Effector CD4-positive, alpha-beta T cell (primary cell): ENCODE results near the gene LNX1.
"Not testable (repeated sequence)": the region's sequence is repeated elsewhere in the genome, so short reads cannot be mapped to it uniquely, and the experiment has no call there.

Experiments used
- DNase-seq: peaks from one replicate; pipeline ENCODE4 v3.0.0-alpha.2; 2020

The LNX1 gene

DNA sequence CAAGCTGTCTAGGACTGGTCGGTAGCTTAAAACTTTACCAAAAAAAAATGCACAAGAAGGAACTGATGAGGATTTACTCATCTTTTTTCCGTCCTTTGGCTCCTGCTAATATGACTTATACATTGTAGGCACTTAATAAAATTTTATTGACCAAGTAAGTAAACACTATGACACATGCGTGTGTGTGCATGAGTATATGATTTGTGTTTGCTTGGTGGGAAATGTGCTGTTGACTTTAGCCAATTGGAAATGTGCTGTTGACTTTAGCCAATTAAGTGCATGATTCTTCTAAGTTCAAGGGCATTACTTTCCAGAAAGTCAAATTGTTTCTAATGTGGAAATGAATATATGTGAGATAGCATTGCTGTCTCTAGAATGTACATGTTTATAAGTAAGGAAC is 135.5 kb downstream of the LNX1 start:
- no peak for DNase-seq

DNA sequence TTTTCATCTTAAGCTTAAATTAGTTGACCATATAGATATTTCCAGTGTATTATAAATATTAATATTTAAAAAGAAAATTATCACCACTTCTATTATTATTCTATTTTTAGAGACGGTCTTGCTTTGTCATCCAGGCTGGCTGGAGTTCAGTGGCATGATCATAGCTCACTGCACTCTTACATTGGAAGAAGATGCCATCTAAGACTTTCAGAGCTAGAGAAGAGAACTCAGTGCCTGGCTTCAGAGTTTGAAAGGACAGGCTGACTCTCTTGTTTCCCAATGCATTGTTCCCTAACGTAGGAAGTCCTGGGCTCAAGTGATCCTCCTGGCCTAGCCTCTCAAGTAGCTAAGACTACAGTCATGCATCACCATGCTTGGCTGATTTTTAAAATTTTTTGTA is 137.9 kb downstream of the LNX1 start:
- no peak for DNase-seq

DNA sequence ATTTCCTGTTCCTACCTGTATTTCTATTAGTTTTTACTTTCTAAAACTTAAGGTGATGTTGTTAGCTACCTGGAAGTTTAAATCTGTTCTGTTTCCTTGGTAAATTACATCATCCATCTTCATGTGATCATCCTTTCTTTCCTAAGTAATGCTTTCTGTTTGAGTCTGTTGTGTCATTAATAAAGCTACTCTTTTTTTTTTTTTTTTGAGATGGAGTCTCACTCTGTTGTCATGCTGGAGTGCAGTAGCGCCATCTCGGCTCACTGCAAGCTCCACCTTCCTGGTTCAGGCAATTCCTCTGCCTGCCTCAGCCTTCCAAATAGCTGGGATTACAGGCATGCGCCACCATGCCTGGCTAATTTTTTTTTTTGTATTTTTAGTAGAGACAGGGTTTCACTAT is 140.5 kb downstream of the LNX1 start:
- no peak for DNase-seq

DNA sequence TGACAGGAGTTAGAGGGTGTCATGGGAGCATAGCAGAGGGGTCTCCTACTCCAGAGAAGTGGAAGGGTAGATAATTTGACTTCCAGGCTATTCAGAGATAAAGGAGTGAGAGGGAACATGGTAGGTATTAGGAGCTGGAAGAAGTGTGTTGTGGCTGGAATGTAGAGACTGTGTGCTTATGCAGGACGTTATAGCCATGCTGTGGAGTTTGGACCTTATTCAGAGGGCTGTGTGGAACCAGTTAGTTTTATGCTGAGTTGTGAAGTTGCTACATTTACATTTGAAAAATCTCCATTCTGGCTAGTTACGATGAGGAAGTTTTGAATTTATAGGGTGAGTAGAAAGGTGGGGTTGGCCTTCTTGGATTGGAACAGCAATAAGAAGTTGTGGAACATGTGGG is 146.3 kb downstream of the LNX1 start:
- DNase-seq: no peak

DNA sequence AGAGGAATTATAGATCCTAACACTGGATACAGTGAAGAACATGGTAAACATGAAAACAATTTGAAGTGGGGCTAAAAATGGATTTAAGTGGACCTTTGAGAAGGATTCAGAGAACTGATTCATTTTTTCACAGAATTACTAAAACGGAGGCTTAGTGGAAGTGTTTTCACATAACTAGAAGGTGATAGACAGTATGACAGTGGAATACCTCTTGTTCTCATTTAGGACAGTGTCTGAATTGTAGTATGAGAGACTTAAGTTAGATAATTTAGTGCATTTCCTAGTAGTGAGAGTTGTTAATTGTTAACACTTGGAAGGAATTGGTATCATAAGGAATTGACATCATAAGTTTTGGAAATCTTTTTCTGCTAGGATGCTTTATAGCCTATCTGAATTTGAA is 149.7 kb downstream of the LNX1 start:
- no peak for DNase-seq

DNA sequence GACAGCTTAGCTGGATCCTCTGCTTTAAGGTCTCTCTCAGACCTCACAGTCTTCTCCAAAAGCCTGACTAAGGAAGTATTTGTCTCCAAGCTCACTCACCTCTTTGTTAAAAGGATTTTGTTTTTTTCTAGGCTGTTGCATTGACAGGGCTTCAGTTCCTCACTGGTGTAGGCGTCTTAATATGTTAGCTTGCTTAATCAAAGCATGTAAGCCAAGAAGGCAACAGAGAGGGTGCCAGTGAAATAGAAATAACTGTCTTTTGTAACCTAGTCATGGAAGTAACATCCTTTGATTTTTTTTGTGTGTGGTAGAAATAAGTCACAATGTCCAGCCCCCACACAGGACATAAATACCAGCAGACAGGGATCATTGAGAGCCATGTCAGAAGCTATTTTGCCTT is 155.0 kb downstream of the LNX1 start:
- no peak for DNase-seq

DNA sequence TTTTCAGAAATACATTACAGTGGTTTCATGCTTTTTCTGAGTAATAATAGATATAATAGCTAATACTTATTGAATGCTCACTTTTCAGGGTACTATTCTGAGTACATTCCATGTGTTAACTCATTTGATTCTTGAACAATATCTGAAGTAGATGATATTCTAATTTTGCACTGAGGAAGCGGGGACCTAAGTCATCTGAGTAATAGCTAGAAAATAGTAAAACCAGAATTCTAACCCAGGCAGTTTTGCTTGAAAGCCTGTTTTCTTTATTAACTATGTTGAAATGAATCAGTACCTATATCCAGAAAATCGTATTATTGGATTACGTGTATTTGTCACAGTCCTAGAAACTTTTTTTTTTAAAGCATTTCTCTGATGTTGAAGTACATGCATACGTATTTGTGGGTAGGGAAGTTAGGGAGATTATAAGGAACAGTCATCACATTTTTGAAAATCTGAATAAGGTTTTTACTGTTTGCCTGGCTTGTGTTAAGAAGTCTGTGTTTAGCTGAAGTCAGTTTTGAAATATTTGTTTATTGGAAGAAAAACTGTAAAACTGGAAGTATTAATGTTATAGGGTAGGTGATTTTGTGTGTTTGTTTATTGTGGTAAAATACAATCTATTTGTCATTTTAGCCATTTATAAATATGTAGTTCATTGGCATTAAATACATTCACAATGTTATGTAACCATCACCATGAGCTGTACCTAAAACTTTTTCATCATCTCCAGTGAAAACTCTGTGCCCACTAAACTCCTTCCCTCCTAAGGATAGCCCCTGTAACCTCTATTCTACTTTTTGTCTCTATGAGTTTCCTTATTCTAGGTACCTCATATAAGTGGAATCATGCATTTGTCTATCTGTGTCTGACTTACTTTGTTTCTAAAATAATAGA is 158.5 kb downstream of the LNX1 start:
- DNase-seq: no peak

DNA sequence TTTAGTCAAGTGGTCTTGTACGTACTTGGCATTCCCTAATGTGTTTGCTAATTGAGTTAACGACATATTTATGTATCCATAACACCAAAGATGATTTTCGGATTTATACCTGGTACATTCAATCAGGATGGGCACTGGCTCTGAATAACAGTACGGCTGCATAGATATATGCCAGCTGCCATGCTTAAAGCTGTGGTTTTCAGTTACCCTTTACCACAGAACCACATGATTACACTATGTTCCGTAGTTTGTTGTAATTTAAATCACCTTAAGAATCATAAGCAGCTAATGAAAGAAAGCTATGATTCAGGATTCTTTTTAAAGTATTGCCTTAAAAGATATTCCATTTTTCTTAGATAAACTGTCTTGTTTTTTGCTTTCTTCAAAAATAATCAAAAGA is 160.2 kb downstream of the LNX1 start:
- no peak for DNase-seq

DNA sequence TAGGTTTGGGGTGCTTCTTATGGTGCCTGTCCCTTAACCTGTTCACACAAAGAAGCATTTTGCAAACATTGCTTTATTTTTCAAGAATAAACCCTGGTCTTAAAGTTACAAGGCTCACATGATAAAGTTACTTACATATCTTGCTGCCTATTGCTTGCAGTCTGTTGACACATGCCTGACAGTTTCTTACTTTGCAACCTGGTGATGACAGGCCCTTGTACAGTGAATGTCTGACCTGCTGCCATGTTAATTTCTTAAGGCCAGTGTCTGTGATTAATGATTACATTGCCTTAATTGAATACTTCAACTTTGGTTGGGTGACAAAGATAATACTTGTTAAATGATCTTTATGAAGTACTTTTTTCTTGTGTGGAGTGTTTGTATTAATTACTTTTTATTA is 163.9 kb downstream of the LNX1 start:
- DNase-seq: no peak

DNA sequence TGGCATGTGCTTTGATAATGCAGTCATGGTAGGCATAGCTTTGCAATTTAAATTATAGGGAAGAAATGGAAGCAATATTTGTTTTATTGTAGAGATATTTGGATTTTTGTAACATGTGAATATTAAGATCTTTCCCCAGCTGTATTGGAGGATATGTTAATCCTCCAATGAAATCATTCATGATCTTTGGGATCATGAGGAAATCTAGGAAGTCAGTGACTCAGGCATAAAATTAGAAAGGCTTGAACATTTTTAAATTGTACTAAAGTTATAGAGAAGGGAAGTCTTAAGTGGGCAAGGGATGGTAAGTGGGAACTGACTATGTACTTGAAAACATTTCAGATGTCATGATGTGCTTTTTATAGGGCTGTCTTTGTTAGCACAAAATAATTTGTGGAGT is 167.0 kb downstream of the LNX1 start:
- DNase-seq: no peak

DNA sequence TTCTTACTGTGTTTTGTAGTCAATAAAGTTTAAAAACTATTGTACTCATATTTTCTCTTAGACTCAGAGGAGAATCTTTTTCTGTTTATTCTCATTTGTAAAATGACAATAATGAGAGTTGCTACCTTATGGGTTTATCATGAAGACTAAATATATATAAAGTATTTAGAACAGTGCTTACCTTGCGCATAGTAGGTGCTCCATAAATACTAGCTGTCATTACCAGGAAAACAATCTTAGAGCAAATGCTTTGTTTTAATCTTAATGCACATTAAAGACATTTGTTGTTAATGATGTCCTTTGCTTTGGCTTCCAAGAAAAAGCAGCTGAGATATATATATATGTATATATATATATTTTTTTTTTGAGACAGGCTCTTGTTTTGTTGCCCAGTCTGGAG is 168.9 kb downstream of the LNX1 start:
- no peak for DNase-seq

DNA sequence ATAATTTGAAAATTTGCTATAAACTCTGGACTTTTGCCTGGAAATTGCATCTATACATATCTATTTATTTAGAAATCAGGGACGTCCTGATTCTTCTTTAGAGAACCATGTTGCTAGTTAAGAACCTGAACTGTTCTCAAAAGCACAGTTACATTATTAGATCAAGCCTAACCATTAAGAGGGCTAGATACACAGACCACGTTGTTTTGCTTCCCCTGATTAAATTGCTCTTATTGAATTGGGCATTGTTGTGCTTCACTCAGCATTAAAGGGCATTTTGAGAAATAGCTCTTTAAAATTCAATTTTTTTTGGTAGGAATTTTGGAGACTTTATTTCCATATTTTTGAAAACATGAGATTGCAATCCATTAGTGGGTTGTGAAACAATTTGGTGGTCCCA is 169.5 kb downstream of the LNX1 start:
- no peak for DNase-seq

DNA sequence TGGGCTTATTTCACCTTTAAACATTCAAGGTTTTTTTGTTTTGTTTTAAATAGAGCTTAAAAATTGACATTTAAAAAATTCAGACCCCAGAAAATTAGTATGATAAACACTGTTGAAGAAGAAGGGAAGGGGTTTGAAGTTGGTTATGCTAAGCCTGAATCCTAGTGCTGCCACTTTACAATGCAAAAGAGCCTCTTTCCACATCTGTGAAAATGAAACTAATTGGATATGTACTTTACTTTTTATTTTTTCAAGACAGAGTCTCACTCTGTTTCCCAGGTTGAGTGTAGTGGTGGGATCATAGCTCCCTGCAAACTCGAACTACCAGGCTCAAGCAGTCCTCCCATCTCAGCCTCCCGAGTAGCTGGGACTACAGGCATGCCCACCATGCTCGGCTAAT is 172.1 kb downstream of the LNX1 start:
- DNase-seq: no peak

DNA sequence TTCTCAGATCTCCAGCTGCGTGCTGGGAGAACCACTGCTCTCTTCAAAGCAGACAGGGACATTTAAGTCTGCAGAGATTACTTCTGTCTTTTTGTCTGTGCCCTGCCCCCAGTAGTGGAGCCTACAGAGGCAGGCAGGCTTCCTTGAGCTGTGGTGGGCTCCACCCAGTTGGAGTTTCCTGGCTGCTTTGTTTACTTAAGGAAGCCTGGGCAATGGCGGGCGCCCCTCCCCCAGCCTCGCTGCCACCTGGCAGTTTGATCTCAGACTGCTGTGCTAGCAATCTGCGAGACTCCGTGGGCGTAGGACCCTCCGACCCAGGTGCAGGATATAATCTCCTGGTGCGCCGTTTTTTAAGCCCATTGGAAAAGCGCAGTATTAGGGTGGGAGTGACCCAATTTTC is 181.8 kb downstream of the LNX1 start:
- DNase-seq: not testable (repeated sequence)
